Dendritic cell treated with granulocyte-macrophage colony-stimulating factor and Interleukin-4, amounts not matched to agents 40 ng/mL and 50 ng/mL, for 4 days (primary cell): ENCODE results near the gene ZNF45.
A peak's percentile ranks its signal among the peaks of the same experiment; 100 is the strongest.
"Not testable (repeated sequence)": the region's sequence is repeated elsewhere in the genome, so short reads cannot be mapped to it uniquely, and the experiment has no call there.

Experiments used
- H3K27ac Mint-ChIP-seq: one replicate; pipeline ENCODE4 v1.8.0; 2022; ENCODE audit warnings: mild to moderate bottlenecking, mixed read lengths
- H3K27me3 Mint-ChIP-seq: one replicate; pipeline ENCODE4 v1.8.0; 2022; ENCODE audit warnings: mild to moderate bottlenecking, mixed read lengths
- H3K36me3 Mint-ChIP-seq: one replicate; pipeline ENCODE4 v1.8.0; 2022; ENCODE audit warnings: low read depth, mixed read lengths
- H3K4me1 Mint-ChIP-seq: one replicate; pipeline ENCODE4 v1.8.0; 2022; ENCODE audit warnings: low read depth, mixed read lengths
- H3K4me3 Mint-ChIP-seq: one replicate; pipeline ENCODE4 v1.8.0; 2022; ENCODE audit warnings: mild to moderate bottlenecking, moderate library complexity, mixed read lengths
- H3K9me3 Mint-ChIP-seq: one replicate; pipeline ENCODE4 v1.8.0; 2022; ENCODE audit warnings: mixed read lengths
- intact Hi-C: fragments of 100-400 bp; cut with micrococcal nuclease; formaldehyde crosslinking; loops from one replicate; pipeline ENCODE4 v1.15.0; 2022

ZNF45 gene

GRCh38 chr19:43901395-43902390 lies 33.4 kb downstream of the ZNF45 start:
- Mint-ChIP-seq H3K4me3 (peak overlapping the region; percentile 83), H3K27me3 (peaks cover 4% of the 10 kb centered on the region), H3K27ac (peak overlapping the region; percentile 81), H3K36me3 (peaks cover 33% of the 10 kb centered on the region), H3K4me1 (peaks cover 14% of the 10 kb centered on the region), H3K9me3 (peaks cover 93% of the 10 kb centered on the region)
- intact Hi-C loops = loop anchor here (1.0 kb wide), 1 partner anchor 34 kb away; the partner anchor contains the start of gene ZNF45

GRCh38 chr19:43895727-43896308 lies 39.3 kb downstream of the ZNF45 start:
- intact Hi-C loops = no loop called here
- Mint-ChIP-seq H3K4me3 (no peak overlapping the region), H3K27ac (no peak overlapping the region), H3K27me3 (no peaks in the 10 kb centered on the region), H3K9me3 (peaks cover 82% of the 10 kb centered on the region), H3K36me3 (peaks cover 18% of the 10 kb centered on the region), H3K4me1 (no peaks in the 10 kb centered on the region)

- Mint-ChIP-seq H3K4me1 (no peaks in the 10 kb centered on the region), H3K27me3 (no peaks in the 10 kb centered on the region), H3K4me3 (no peak within 1 kb of the TSS), H3K36me3 (no peaks in the 10 kb centered on the region), H3K9me3 (peaks cover 95% of the 10 kb centered on the region), H3K27ac (no peak within 1 kb of the TSS)
- intact Hi-C loops = no loop called here
Observed at GRCh38 chr19:43883864-43884263, 51.2 kb downstream of the ZNF45 start, which contains the start of gene ZNF404. ZNF404 (minus strand) TSS chr19:43883964.

GRCh38 chr19:43880483-43880882 lies 54.6 kb downstream of the ZNF45 start:
- H3K4me1 Mint-ChIP-seq = no peaks in the 10 kb centered on the region
- peaks cover 85% of the 10 kb centered on the region for H3K9me3 Mint-ChIP-seq
- H3K36me3 Mint-ChIP-seq = peaks cover 2% of the 10 kb centered on the region
- no peaks in the 10 kb centered on the region for H3K27me3 Mint-ChIP-seq
- H3K27ac Mint-ChIP-seq = no peak overlapping the region
- no peak overlapping the region for H3K4me3 Mint-ChIP-seq
- intact Hi-C loops = no loop called here

GRCh38 chr19:43872547-43873336 lies 62.3 kb downstream of the ZNF45 start:
- Mint-ChIP-seq H3K27ac (no peak overlapping the region), H3K9me3 (peaks cover 73% of the 10 kb centered on the region), H3K27me3 (no peaks in the 10 kb centered on the region), H3K4me1 (no peaks in the 10 kb centered on the region), H3K4me3 (no peak overlapping the region), H3K36me3 (peaks cover 5% of the 10 kb centered on the region)
- intact Hi-C loops = no loop called here

- H3K4me1 Mint-ChIP-seq, H3K27me3 Mint-ChIP-seq, H3K27ac Mint-ChIP-seq, H3K36me3 Mint-ChIP-seq, H3K4me3 Mint-ChIP-seq, intact Hi-C loops: not testable (repeated sequence)
- peaks cover 60% of the 10 kb centered on the region for H3K9me3 Mint-ChIP-seq
Observed at GRCh38 chr19:43866923-43867322, 68.2 kb downstream of the ZNF45 start.
